Neural progenitor cell (in vitro differentiated cells): ENCODE measurements around the gene RPL3.

Source experiments
- EZH2 ChIP-seq: fragments of 200-600 bp; sonication (generic); IDR thresholded peaks from 2 replicates; pipeline ENCODE4 v1.6.1; 2017; ENCODE audit warnings: antibody characterized with exemption, mild to moderate bottlenecking, moderate library complexity
- TF ChIP-seq, protein P1 (sequence below): fragments of 200-600 bp; sonication (generic); IDR thresholded peaks from 2 replicates; pipeline ENCODE4 v1.5.1; 2017; ENCODE audit warnings: antibody characterized with exemption, mild to moderate bottlenecking

DNA sequence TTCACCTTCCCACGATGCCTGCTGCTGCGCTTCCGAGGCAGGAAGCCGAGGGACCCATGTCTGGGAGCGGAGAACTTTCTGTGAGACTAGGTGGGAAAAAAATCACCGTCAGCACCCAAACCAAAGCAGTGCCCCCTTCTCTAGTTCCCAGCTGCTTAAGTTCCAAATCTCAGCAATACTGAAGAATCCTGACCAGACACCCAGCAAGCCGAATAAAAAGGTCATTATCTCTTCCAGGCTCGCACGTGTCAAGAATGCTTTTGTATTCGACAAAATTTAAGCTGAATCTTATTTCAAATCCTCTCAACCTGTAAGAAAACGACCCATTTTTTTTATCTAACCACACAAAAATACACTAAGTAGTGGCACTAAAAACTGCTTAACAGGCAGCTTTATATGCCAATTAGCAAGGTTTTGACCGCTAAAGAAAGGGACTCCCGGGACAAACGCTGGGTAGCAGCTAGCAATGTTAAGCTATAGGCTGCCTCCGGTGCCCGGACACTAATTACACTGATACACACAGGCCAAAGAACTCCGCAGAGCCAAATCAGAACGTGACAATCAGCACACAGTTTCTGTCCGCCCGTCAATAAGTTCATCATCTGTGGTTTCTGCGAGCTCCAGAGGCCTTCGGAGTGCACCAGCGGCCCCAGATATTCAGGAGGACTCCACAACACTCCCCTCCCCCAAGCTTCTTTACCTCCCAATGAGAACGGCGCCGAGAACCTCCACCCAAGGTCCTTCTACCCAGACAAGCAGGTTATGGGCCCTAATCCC lies 728 bp downstream of the RPL3 start:
- TF ChIP-seq, protein P1, sequence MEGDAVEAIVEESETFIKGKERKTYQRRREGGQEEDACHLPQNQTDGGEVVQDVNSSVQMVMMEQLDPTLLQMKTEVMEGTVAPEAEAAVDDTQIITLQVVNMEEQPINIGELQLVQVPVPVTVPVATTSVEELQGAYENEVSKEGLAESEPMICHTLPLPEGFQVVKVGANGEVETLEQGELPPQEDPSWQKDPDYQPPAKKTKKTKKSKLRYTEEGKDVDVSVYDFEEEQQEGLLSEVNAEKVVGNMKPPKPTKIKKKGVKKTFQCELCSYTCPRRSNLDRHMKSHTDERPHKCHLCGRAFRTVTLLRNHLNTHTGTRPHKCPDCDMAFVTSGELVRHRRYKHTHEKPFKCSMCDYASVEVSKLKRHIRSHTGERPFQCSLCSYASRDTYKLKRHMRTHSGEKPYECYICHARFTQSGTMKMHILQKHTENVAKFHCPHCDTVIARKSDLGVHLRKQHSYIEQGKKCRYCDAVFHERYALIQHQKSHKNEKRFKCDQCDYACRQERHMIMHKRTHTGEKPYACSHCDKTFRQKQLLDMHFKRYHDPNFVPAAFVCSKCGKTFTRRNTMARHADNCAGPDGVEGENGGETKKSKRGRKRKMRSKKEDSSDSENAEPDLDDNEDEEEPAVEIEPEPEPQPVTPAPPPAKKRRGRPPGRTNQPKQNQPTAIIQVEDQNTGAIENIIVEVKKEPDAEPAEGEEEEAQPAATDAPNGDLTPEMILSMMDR: no peak
- TF ChIP-seq EZH2: no peak
